Transverse colon (tissue), 3 donors: Measurements from ENCODE around the gene FBLN2.

Experiments used
- POLR2A ChIP-seq: fragments of 450-650 bp; IDR thresholded peaks from one replicate; pipeline ENCODE4 v1.6.1; 2016; ENCODE audit warnings: antibody characterized with exemption, mild to moderate bottlenecking, moderate library complexity
- TF ChIP-seq, protein P1 (sequence below), 5 experiments: fragments of 200-600 bp in 3 of 5; fragments of 450-650 bp in 2 of 5; sonication (generic) in 3 of 5; IDR thresholded peaks; 1 replicate in 2 of 5; 2 replicates in 3 of 5; pipeline ENCODE4 v1.5.1; 2016 to 2017; ENCODE audit warnings: antibody characterized with exemption in 5 of 5, inconsistent platforms in 3 of 5, mild to moderate bottlenecking in 2 of 5, moderate library complexity in 1 of 5

DNA sequence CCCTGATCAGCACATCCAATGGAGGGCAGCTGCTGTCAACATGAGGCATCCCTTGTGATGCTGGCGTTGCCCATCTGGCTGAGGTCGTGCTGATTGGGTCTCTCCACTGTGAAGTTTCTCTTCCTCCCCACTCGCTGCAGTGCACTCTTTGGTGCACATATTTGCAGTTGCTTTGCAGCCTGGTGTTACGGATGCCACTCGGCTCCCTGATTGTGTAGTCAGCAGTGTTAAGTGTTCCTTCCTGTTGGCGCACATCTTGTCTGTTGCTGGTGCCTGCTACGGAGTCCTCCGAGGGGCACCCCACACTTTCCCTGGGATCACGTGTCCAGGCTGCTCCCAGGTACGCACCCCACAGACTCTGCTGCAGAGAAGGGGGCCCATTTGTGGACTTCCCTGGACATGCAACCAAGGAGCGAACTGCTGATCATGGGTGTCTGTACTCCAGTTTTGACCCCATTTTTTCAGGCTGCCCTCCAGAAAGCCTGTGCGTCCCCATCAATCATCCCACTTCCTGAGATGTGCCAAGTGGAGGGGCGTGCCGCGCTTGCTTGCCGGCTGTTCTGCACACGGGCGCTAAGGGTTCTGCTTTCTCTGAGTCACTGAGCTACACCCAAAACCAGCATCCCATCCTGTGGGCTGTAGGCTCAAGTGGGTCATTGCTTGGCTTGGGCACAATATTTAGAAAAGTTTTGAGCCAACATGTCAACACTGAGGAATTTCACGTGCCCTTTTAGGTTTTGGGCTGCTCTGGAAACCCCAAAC is 98.6 kb downstream of the FBLN2 start:
- no peak for TF ChIP-seq POLR2A
- TF ChIP-seq, protein P1, sequence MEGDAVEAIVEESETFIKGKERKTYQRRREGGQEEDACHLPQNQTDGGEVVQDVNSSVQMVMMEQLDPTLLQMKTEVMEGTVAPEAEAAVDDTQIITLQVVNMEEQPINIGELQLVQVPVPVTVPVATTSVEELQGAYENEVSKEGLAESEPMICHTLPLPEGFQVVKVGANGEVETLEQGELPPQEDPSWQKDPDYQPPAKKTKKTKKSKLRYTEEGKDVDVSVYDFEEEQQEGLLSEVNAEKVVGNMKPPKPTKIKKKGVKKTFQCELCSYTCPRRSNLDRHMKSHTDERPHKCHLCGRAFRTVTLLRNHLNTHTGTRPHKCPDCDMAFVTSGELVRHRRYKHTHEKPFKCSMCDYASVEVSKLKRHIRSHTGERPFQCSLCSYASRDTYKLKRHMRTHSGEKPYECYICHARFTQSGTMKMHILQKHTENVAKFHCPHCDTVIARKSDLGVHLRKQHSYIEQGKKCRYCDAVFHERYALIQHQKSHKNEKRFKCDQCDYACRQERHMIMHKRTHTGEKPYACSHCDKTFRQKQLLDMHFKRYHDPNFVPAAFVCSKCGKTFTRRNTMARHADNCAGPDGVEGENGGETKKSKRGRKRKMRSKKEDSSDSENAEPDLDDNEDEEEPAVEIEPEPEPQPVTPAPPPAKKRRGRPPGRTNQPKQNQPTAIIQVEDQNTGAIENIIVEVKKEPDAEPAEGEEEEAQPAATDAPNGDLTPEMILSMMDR (IDR thresholded peaks at IDR 0.05): no peak
